K562 (cell line): ENCODE measurements around the gene CD2. TPM values are rescaled to one million over a fixed set of nuclear protein-coding genes. Genes with fewer than 3 reads are reported as not detected.

Experiments
- ATAC-seq: fragments of 200-7000 bp; cut with Tn5 transposase; 3 replicates; pipeline ENCODE4 v1.9.1; 2020; ENCODE audit warnings: moderate library complexity
- BruUV-seq: library from RNA; stranded (reverse); fragments of 400-500 nt; replicated peaks from 2 replicates; lab custom pipeline; 2021; lab: Mats Ljungman, UMichigan
- CTCF ChIA-PET: fragments of 300-600 bp; formaldehyde crosslinking; extraction: SDS; loops from one replicate; lab custom pipeline; 2021; ENCODE audit warnings: low intra/inter-chr PET ratio; lab: Yijun Ruan, JAX
- POLR2A ChIA-PET: fragments of 300-600, 350-650 bp; sonication (Branson Sonifier 250); formaldehyde crosslinking; extraction: SDS; loops from one replicate; lab custom pipeline; 2021; ENCODE audit warnings: antibody characterized with exemption, inconsistent platforms; lab: Yijun Ruan, JAX
- DNase-seq, 4 experiments: peaks; one replicate each; pipeline versions ENCODE4 v3.0.0 to v3.0.0-alpha.2; 2011 to 2018; ENCODE audit warnings: low spot score in 3 of 4, mixed read lengths in 3 of 4; ENCODE audit errors: extremely low read depth in 1 of 4
- FAIRE-seq: peaks from 2 replicates; lab custom pipeline; 2011; peaks lifted over from hg19 to GRCh38; lab: Jason Lieb, UNC
- H2AFZ ChIP-seq: 2 replicates; pipeline ENCODE4 v1.6.0; 2011; ENCODE audit warnings: low read depth, low read length, control low read depth, inconsistent platforms
- H3K27ac ChIP-seq: fragments of 200-600 bp; 3 replicates; pipeline ENCODE4 v1.8.0; 2011; ENCODE audit warnings: low read depth, mild to moderate bottlenecking, control low read depth, inconsistent platforms, low read length, moderate library complexity, mixed read lengths; ENCODE audit errors: extremely low read depth
- H3K27me3 ChIP-seq, 2 experiments: fragments of 300-600 bp in 1 of 2; 2 replicates in 1 of 2; 3 replicates in 1 of 2; pipeline versions ENCODE4 v1.6.0 to v1.8.0; 2011; ENCODE audit warnings: inconsistent platforms in 2 of 2, low read length in 2 of 2, mild to moderate bottlenecking in 1 of 2, mixed read lengths in 1 of 2, moderate library complexity in 1 of 2; ENCODE audit not compliant: control insufficient read depth in 2 of 2, insufficient read depth in 2 of 2
- H3K36me3 ChIP-seq: fragments of 300-600 bp; 3 replicates; pipeline ENCODE4 v1.8.0; 2011; ENCODE audit warnings: mild to moderate bottlenecking, low read length, inconsistent platforms; ENCODE audit not compliant: control insufficient read depth, insufficient read depth
- H3K4me1 ChIP-seq, 2 experiments: fragments of 200-600 bp in 1 of 2; replicated peaks in 1 of 2; 2 replicates in 1 of 2; 3 replicates in 1 of 2; pipeline versions ENCODE4 v1.5.1 to v1.8.0; 2011; ENCODE audit warnings: inconsistent platforms in 2 of 2, low read length in 2 of 2, mild to moderate bottlenecking in 1 of 2, mixed read lengths in 1 of 2, moderate library complexity in 1 of 2; ENCODE audit not compliant: control insufficient read depth in 2 of 2, insufficient read depth in 2 of 2
- H3K4me2 ChIP-seq: 2 replicates; pipeline ENCODE4 v1.6.1; 2011; ENCODE audit warnings: low read length, control low read depth, inconsistent platforms, mixed read lengths; ENCODE audit not compliant: insufficient read depth
- H3K4me3 ChIP-seq: fragments of 200-600 bp; sonication (generic), shearing (Covaris generic); 2 replicates; pipeline ENCODE4 v1.5.1; 2016; ENCODE audit warnings: control low read depth, inconsistent platforms
- H3K79me2 ChIP-seq: fragments of 200-600 bp; 3 replicates; pipeline ENCODE4 v1.8.0; 2011; ENCODE audit warnings: low read length, inconsistent platforms; ENCODE audit not compliant: control insufficient read depth, insufficient read depth
- H3K9ac ChIP-seq, 2 experiments: 2 replicates each; pipeline versions ENCODE4 v1.6.0 to v1.6.1; 2011; ENCODE audit warnings: low read depth in 2 of 2, low read length in 2 of 2, control low read depth in 1 of 2, inconsistent platforms in 1 of 2, mild to moderate bottlenecking in 1 of 2, mixed read lengths in 1 of 2; ENCODE audit not compliant: insufficient read depth in 1 of 2
- H3K9me1 ChIP-seq: one replicate; pipeline ENCODE4 v1.6.0; 2011; ENCODE audit warnings: inconsistent platforms, mild to moderate bottlenecking, low read length, moderate library complexity; ENCODE audit not compliant: control insufficient read depth, insufficient read depth
- H3K9me3 ChIP-seq: replicated peaks from 2 replicates; pipeline ENCODE4 v1.5.1; 2011; ENCODE audit warnings: low read depth, low read length, inconsistent platforms; ENCODE audit not compliant: control insufficient read depth, insufficient read depth
- H4K20me1 ChIP-seq: replicated peaks from 2 replicates; pipeline ENCODE4 v1.6.1; 2011; ENCODE audit warnings: low read length, inconsistent platforms, mixed read lengths; ENCODE audit not compliant: control insufficient read depth, insufficient read depth
- ILK ChIP-seq: fragments of 450-650 bp; IDR thresholded peaks from 2 replicates; pipeline ENCODE4 v1.6.1; 2016; ENCODE audit warnings: missing genetic modification characterization, low read depth, mild to moderate bottlenecking, missing compliant biosample characterization, moderate library complexity, borderline replicate concordance
- POLR2A ChIP-seq: fragments of 450-650 bp; conservative IDR thresholded peaks from 2 replicates; pipeline ENCODE4 v1.6.1; 2016
- RBM34 ChIP-seq: fragments of 200-400 bp; formaldehyde crosslinking; IDR thresholded peaks from 2 replicates; pipeline ENCODE4 v1.6.1; 2018; ENCODE audit warnings: low read length, borderline replicate concordance; ENCODE audit not compliant: insufficient read depth
- TRIM24 ChIP-seq, 2 experiments: fragments of 450-650 bp; IDR thresholded peaks; 2 replicates each; pipeline ENCODE4 v1.6.1; 2016
- ZNF668 ChIP-seq: fragments of 250-450 bp; sonication (Bioruptor Pico); IDR thresholded peaks from 2 replicates; pipeline ENCODE4 v1.8.0; 2022; ENCODE audit warnings: mild to moderate bottlenecking, inconsistent platforms
- ZNF699 ChIP-seq: fragments of 250-450 bp; sonication (Bioruptor Pico); IDR thresholded peaks from 2 replicates; pipeline ENCODE4 v1.8.0; 2021; ENCODE audit warnings: mild to moderate bottlenecking, moderate library complexity; ENCODE audit not compliant: insufficient replicate concordance
- ZNF77 ChIP-seq: fragments of 250-450 bp; sonication (Bioruptor Pico); IDR thresholded peaks from 2 replicates; pipeline ENCODE4 v1.5.0; 2020
- WGBS: fragments of 100-300 bp; shearing (Covaris generic); methylation state at CpG from one replicate; pipeline ENCODE4 v1.1.6; 2016; ENCODE audit warnings: low coverage, mixed read lengths; ENCODE audit not compliant: insufficient coverage; ENCODE audit errors: missing lambda C conversion rate; 5-methylcytosine and 5-hydroxymethylcytosine counted together
- in situ Hi-C: fragments of 300-500 bp; cut with MboI; formaldehyde crosslinking; loops from 4 replicates; pipeline ENCODE4 v1.15.0; 2018; ENCODE audit warnings: inconsistent platforms, mixed read lengths
- intact Hi-C: fragments of 100-400 bp; cut with micrococcal nuclease; formaldehyde crosslinking; loops from 2 replicates; pipeline ENCODE4 v1.14.2; 2022
- polyA plus RNA-seq, 8 experiments: library from polyadenylated mRNA; depleted of rRNA in 4 of 8; stranded (reverse) in 5 of 8; unstranded in 3 of 8; fragments of >200 nt; fragmentation: Nextera tagmentation in 2 of 8; fragmentation: Illumina TruSeq in 1 of 8; extraction: Ambion mirVana in 2 of 8; extraction: Trizol in 1 of 8; gene quantifications; 2 replicates each; pipeline versions ENCODE4 v1.2.1 to v1.2.3, GENCODE V29; 2011 to 2014; ENCODE audit warnings: inconsistent platforms in 1 of 8, missing spikeins in 1 of 8
- total RNA-seq, 7 experiments: library from RNA; depleted of rRNA in 6 of 7; stranded (reverse); fragments of >200 nt in 6 of 7; fragmentation: Illumina TruSeq in 2 of 7; extraction: Trizol in 2 of 7; gene quantifications; 2 replicates each; pipeline versions ENCODE4 v1.2.1 to v1.2.3, GENCODE V29; 2011 to 2021; ENCODE audit warnings: low replicate concordance in 1 of 7
- TF ChIP-seq, protein P1 (sequence below): sonication (generic); formaldehyde crosslinking; IDR thresholded peaks from 2 replicates; pipeline ENCODE4 v1.8.1; 2022; ENCODE audit warnings: missing genetic modification reagents
- TF ChIP-seq, protein P2 (sequence below): sonication (generic); formaldehyde crosslinking; IDR thresholded peaks from 2 replicates; pipeline ENCODE4 v1.8.0; 2023; ENCODE audit warnings: missing genetic modification reagents, mild to moderate bottlenecking, borderline replicate concordance

CD2 gene
- total and polyA plus RNA-seq, 9 of the 15 experiments (the other 6 are each of a cell fraction or from before 2014, with no cell fraction given): 0.07 to 0.16 TPM; not detected in 7

GRCh38 chr1:116725798-116726197, 28.4 kb upstream of the CD2 start:
- no peak for ATAC-seq
- POLR2A ChIA-PET: interaction anchor here (1.0 to 1.5 kb wide), 2 partner anchors 12 to 43 kb away, joined by 3 to 6 read pairs; no protein-coding TSS in a partner anchor
- Histone ChIP-seq H3K79me2 (no peaks in the 10 kb centered on the region), H3K27ac (no peak overlapping the region), H3K9me1 (no peaks in the 10 kb centered on the region), H4K20me1 (no peaks in the 10 kb centered on the region), H2AFZ (no peak overlapping the region), H3K36me3 (no peaks in the 10 kb centered on the region), H3K27me3 (no peaks in the 10 kb centered on the region), H3K4me3 (no peak overlapping the region), H3K4me2 (no peak overlapping the region), H3K9me3 (no peaks in the 10 kb centered on the region), H3K9ac (no peak overlapping the region), H3K4me1 (peaks cover 0 to 6% of the 10 kb centered on the region in 2 experiments; a peak in 2 of 5 replicates)
- no TSS peak for BruUV-seq
- no peak for FAIRE-seq
- no peak for DNase-seq
- WGBS: 43% methylated on average over 3 of the region's 3 CpGs
- intact Hi-C loops (no loop called here), in situ Hi-C loops (loop anchor here (25.0 kb wide), 1 partner anchor 562 kb away; no protein-coding TSS in a partner anchor)
- no peak for TF ChIP-seq RBM34
- no peak for TF ChIP-seq ILK (tag)
- TF ChIP-seq ZNF77: no peak
- TF ChIP-seq, protein P1, sequence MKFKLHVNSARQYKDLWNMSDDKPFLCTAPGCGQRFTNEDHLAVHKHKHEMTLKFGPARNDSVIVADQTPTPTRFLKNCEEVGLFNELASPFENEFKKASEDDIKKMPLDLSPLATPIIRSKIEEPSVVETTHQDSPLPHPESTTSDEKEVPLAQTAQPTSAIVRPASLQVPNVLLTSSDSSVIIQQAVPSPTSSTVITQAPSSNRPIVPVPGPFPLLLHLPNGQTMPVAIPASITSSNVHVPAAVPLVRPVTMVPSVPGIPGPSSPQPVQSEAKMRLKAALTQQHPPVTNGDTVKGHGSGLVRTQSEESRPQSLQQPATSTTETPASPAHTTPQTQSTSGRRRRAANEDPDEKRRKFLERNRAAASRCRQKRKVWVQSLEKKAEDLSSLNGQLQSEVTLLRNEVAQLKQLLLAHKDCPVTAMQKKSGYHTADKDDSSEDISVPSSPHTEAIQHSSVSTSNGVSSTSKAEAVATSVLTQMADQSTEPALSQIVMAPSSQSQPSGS (CRISPR knock-in tag): no peak
- TF ChIP-seq TRIM24 (IDR thresholded peaks at IDR 0.05): no peak
- TF ChIP-seq, protein P2, sequence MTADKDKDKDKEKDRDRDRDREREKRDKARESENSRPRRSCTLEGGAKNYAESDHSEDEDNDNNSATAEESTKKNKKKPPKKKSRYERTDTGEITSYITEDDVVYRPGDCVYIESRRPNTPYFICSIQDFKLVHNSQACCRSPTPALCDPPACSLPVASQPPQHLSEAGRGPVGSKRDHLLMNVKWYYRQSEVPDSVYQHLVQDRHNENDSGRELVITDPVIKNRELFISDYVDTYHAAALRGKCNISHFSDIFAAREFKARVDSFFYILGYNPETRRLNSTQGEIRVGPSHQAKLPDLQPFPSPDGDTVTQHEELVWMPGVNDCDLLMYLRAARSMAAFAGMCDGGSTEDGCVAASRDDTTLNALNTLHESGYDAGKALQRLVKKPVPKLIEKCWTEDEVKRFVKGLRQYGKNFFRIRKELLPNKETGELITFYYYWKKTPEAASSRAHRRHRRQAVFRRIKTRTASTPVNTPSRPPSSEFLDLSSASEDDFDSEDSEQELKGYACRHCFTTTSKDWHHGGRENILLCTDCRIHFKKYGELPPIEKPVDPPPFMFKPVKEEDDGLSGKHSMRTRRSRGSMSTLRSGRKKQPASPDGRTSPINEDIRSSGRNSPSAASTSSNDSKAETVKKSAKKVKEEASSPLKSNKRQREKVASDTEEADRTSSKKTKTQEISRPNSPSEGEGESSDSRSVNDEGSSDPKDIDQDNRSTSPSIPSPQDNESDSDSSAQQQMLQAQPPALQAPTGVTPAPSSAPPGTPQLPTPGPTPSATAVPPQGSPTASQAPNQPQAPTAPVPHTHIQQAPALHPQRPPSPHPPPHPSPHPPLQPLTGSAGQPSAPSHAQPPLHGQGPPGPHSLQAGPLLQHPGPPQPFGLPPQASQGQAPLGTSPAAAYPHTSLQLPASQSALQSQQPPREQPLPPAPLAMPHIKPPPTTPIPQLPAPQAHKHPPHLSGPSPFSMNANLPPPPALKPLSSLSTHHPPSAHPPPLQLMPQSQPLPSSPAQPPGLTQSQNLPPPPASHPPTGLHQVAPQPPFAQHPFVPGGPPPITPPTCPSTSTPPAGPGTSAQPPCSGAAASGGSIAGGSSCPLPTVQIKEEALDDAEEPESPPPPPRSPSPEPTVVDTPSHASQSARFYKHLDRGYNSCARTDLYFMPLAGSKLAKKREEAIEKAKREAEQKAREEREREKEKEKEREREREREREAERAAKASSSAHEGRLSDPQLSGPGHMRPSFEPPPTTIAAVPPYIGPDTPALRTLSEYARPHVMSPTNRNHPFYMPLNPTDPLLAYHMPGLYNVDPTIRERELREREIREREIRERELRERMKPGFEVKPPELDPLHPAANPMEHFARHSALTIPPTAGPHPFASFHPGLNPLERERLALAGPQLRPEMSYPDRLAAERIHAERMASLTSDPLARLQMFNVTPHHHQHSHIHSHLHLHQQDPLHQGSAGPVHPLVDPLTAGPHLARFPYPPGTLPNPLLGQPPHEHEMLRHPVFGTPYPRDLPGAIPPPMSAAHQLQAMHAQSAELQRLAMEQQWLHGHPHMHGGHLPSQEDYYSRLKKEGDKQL (CRISPR knock-in tag): no peak
- TF ChIP-seq ZNF699: no peak
- TF ChIP-seq POLR2A: no peak
- no peak for TF ChIP-seq ZNF668 (CRISPR knock-in tag)
- CTCF ChIA-PET: interaction anchor here (1.2 kb wide), 1 partner anchor 329 kb away, joined by 7 read pairs; no protein-coding TSS in a partner anchor
